ENCODE results near the gene SUFU. TPM values are rescaled to one million over a fixed set of nuclear protein-coding genes. Genes with fewer than 3 reads are reported as not detected.

SUFU gene
- total RNA-seq, 1 experiment from 2014 or later = 12.6 TPM

DNA sequence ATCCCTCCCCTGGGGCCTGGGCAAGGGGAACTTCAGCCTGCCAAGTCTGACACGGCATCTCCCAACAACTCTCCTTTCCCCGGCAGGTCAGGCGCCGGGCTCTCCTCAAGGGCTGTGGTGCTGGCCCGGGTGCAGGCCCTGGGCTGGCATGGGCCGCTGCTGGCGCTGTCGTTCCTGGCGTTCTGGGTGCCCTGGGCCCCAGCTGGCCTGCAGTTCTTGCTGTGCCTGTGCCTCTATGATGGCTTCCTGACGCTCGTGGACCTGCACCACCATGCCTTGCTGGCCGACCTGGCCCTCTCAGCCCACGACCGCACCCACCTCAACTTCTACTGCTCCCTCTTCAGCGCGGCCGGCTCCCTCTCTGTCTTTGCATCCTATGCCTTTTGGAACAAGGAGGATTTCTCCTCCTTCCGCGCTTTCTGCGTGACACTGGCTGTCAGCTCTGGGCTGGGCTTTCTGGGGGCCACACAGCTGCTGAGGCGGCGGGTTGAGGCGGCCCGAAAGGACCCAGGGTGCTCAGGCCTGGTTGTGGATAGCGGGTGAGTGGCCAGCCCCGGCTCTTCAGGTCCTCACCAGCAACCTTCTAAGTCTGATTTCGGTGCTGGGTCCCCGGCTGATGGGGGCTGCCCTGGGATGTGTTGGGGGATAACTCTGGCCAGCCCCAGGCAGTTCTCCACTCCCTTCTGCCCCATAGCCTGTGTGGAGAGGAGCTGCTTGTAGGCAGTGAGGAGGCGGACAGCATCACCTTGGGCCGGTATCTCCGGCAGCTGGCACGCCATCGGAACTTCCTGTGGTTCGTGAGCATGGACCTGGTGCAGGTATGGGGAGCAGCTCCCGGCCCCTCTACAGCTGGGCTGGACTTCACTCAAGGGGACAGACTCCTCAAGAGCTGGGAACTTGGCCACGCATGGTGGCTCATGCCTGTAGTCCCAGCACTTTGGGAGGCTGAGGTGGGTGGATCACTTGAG is 32.9 kb upstream of the SUFU start:
- Histone ChIP-seq H3K4me3 (no peak overlapping the region), H3K27ac (no peak overlapping the region), H3K9me3 (replicated peaks) (no peaks in the 10 kb centered on the region), H3K36me3 (no peaks in the 10 kb centered on the region), H3K4me1 (no peaks in the 10 kb centered on the region), H3K27me3 (no peaks in the 10 kb centered on the region)
- no peak for DNase-seq

GRCh38 chr10:102473445-102474331 is 30.1 kb upstream of the SUFU start:
- H3K27me3 ChIP-seq = no peaks in the 10 kb centered on the region
- H3K36me3 ChIP-seq = peaks cover 5% of the 10 kb centered on the region; the same call in 1 of the 2 replicates
- H3K27ac ChIP-seq = no peak overlapping the region
- no peak for DNase-seq
- H3K4me3 ChIP-seq = no peak overlapping the region
- no peaks in the 10 kb centered on the region for H3K4me1 ChIP-seq
- no peaks in the 10 kb centered on the region for H3K9me3 ChIP-seq (replicated peaks)

DNA sequence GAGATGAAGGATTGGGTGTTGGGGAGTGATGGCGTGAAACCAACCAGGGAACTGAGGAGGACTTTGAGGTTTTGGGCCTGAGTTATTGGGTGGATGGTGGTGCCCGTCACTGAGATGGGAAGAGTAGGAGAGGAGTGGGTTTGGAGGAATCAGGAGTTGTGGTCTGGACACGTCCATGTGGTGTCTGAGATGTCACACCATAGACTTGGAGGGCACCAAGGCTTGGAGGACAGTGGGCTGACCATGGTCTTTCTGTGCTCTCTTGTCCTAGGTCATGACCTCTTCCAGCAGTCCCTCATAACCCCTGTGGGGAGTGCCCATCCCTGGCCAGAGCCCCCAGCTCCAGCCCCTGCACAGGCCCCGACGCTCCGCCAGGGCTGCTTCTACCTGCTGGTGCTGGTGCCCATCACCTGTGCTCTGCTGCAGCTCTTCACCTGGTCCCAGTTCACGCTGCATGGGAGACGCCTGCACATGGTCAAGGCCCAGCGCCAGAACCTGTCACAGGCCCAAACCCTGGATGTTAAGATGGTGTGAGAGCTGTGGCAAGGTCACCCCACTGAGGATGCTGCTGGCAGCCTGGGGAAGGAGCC is 28.2 kb upstream of the SUFU start:
- Histone ChIP-seq H3K4me1 (no peaks in the 10 kb centered on the region), H3K36me3 (peaks cover 9% of the 10 kb centered on the region), H3K27me3 (no peaks in the 10 kb centered on the region), H3K27ac (no peak overlapping the region), H3K4me3 (no peak overlapping the region), H3K9me3 (replicated peaks) (no peaks in the 10 kb centered on the region)
- DNase-seq = no peak

- no peak overlapping the region for H3K4me3 ChIP-seq
- H3K36me3 ChIP-seq = peaks cover 20% of the 10 kb centered on the region
- no peak for DNase-seq
- no peak overlapping the region for H3K27ac ChIP-seq
- no peaks in the 10 kb centered on the region for H3K27me3 ChIP-seq
- no peaks in the 10 kb centered on the region for H3K4me1 ChIP-seq
- H3K9me3 ChIP-seq (replicated peaks) = no peaks in the 10 kb centered on the region
Measured at GRCh38 chr10:102476466-102477141, 27.2 kb upstream of the SUFU start.

DNA sequence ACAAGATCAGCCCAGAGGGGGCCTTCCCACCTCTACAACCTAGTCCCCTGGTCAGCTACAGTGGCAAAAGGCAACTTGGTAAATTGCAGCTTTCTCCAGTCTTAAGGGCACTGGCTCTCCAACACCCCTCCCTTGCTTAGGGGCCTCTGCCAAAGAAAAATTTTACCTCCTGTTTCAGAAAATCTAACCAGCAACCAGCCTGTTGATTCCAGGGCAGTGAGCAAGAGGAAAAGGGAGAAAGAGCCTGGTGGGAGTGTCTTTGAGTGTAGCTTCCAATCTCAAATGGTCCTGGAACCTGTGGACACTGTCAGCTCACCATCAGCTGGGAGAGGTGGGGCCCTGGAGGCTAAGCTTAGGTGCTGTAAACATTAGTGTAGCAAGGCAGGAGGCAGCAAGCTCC is 24.1 kb upstream of the SUFU start:
- peaks cover 50% of the 10 kb centered on the region for H3K36me3 ChIP-seq
- H3K27me3 ChIP-seq = no peaks in the 10 kb centered on the region
- H3K4me1 ChIP-seq = no peaks in the 10 kb centered on the region

GRCh38 chr10:102480396-102480795 is 23.4 kb upstream of the SUFU start:
- no peak for DNase-seq
- Histone ChIP-seq H3K27ac (no peak overlapping the region), H3K9me3 (replicated peaks) (no peaks in the 10 kb centered on the region), H3K4me1 (no peaks in the 10 kb centered on the region), H3K4me3 (no peak overlapping the region), H3K27me3 (no peaks in the 10 kb centered on the region), H3K36me3 (peaks cover 56% of the 10 kb centered on the region)

More for the DNA sequence above, 24.1 kb upstream of the SUFU start:
- DNase-seq = no peak
- Histone ChIP-seq H3K27ac (no peak overlapping the region), H3K9me3 (replicated peaks) (no peaks in the 10 kb centered on the region), H3K4me3 (no peak overlapping the region)

DNA sequence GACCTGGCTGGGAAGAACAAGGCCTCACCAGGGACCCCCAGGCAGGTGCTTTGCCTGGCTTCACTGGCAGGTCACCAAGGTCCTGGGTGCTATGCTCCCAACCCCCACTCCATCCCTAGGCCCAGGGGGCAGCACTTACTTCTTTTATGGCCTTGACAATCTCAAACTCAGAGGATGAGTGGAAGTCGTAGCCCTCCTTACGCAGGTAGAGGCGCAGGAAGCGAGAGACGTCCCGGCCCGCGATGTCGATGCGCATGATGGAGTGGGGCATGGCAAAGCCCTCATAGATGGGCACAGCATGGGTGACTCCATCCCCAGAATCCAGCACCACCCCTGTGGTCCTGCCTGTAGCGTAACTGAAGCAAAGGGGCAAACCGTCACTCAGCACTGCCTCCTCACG is 19.8 kb upstream of the SUFU start:
- Histone ChIP-seq H3K36me3 (peaks cover 81% of the 10 kb centered on the region), H3K4me3 (no peak overlapping the region), H3K27me3 (no peaks in the 10 kb centered on the region), H3K27ac (no peak overlapping the region), H3K9me3 (replicated peaks) (no peaks in the 10 kb centered on the region), H3K4me1 (no peaks in the 10 kb centered on the region)
- no peak for DNase-seq

- no peaks in the 10 kb centered on the region for H3K4me1 ChIP-seq
- H3K36me3 ChIP-seq = peaks cover 86% of the 10 kb centered on the region
- no peaks in the 10 kb centered on the region for H3K27me3 ChIP-seq
- DNase-seq = no peak
- H3K27ac ChIP-seq = no peak overlapping the region
- H3K4me3 ChIP-seq = no peak overlapping the region
- H3K9me3 ChIP-seq (replicated peaks) = no peaks in the 10 kb centered on the region
Measured at GRCh38 chr10:102485093-102485784, 18.5 kb upstream of the SUFU start.

GRCh38 chr10:102491136-102491535 is 12.6 kb upstream of the SUFU start:
- no peaks in the 10 kb centered on the region for H3K9me3 ChIP-seq (replicated peaks)
- H3K27me3 ChIP-seq = no peaks in the 10 kb centered on the region
- DNase-seq = no peak
- peaks cover 50% of the 10 kb centered on the region for H3K36me3 ChIP-seq
- H3K4me3 ChIP-seq = no peak overlapping the region
- H3K4me1 ChIP-seq = no peaks in the 10 kb centered on the region
- H3K27ac ChIP-seq = no peak overlapping the region

- Histone ChIP-seq H3K4me1 (no peaks in the 10 kb centered on the region), H3K27ac (no peak overlapping the region), H3K36me3 (peaks cover 45% of the 10 kb centered on the region), H3K9me3 (replicated peaks) (no peaks in the 10 kb centered on the region), H3K4me3 (no peak overlapping the region), H3K27me3 (no peaks in the 10 kb centered on the region)
- no peak for DNase-seq
Measured at GRCh38 chr10:102492344-102492939, 11.3 kb upstream of the SUFU start.

- Histone ChIP-seq H3K27me3 (no peaks in the 10 kb centered on the region), H3K4me1 (no peaks in the 10 kb centered on the region), H3K9me3 (replicated peaks) (no peaks in the 10 kb centered on the region), H3K36me3 (peaks cover 41% of the 10 kb centered on the region), H3K4me3 (no peak overlapping the region), H3K27ac (no peak overlapping the region)
- DNase-seq = no peak
Measured at GRCh38 chr10:102492983-102493382, 10.8 kb upstream of the SUFU start.

DNA sequence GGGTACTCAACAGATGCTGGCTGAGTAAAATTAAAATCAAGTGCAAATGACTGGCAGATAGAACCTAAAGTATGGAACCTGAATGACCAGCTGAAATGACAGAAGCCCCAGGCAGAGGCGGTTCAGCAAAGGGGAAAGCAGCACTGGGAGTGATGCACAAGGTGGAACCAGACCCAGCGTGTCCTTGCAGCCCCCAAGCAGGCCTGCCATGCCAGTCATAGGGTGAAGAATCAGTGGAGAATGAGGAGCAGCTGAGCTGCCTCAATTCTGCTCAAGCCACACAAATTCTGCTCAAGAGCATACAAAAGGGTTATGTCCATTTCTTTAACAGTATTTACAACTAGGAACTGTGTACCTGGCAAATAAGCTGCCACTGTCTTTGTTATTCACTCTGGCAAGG is 10.0 kb upstream of the SUFU start:
- DNase-seq = no peak
- H3K36me3 ChIP-seq = peaks cover 33% of the 10 kb centered on the region
- H3K4me1 ChIP-seq = no peaks in the 10 kb centered on the region
- no peaks in the 10 kb centered on the region for H3K27me3 ChIP-seq
- no peak overlapping the region for H3K27ac ChIP-seq
- H3K4me3 ChIP-seq = no peak overlapping the region
- no peaks in the 10 kb centered on the region for H3K9me3 ChIP-seq (replicated peaks)

GRCh38 chr10:102497545-102497944 is 6.2 kb upstream of the SUFU start:
- Histone ChIP-seq H3K36me3 (peaks cover 16% of the 10 kb centered on the region; the same call in 1 of the 2 replicates), H3K9me3 (replicated peaks) (no peaks in the 10 kb centered on the region), H3K27ac (no peak overlapping the region), H3K4me1 (no peaks in the 10 kb centered on the region), H3K4me3 (no peak overlapping the region), H3K27me3 (no peaks in the 10 kb centered on the region)
- no peak for DNase-seq

All from SJCRH30 (cell line).